H1 (cell line): Measurements from ENCODE around the gene LCMT1. TPM values are rescaled to one million over a fixed set of nuclear protein-coding genes. Genes with fewer than 3 reads are reported as not detected.

Experiments
- CTCF ChIA-PET: fragments of 300-600 bp; sonication (Branson Sonifier 250); formaldehyde crosslinking; loops from one replicate; lab custom pipeline; 2021; ENCODE audit not compliant: partially characterized antibody; lab: Charles Lee
- POLR2A ChIA-PET: fragments of 300-600 bp; sonication (Branson Sonifier 250); formaldehyde crosslinking; loops from one replicate; lab custom pipeline; 2021; ENCODE audit warnings: inconsistent platforms; ENCODE audit not compliant: partially characterized antibody; lab: Charles Lee
- DNase-seq, 2 experiments: peaks; one replicate each; pipeline versions ENCODE4 v3.0.0 to v3.0.0-alpha.2; 2010 to 2022; ENCODE audit warnings: low spot score in 2 of 2, low read depth in 1 of 2, mixed read lengths in 1 of 2
- FAIRE-seq: peaks from 2 replicates; lab custom pipeline; 2011; peaks lifted over from hg19 to GRCh38; lab: Jason Lieb, UNC
- H2AFZ ChIP-seq: 2 replicates; pipeline ENCODE4 v1.8.1; 2012; ENCODE audit warnings: low read length, inconsistent platforms
- H2AK5ac ChIP-seq: 2 replicates; pipeline ENCODE4 v1.6.1; 2013; ENCODE audit warnings: low read depth, low read length
- H2BK120ac ChIP-seq: replicated peaks from 2 replicates; pipeline ENCODE3; 2013; ENCODE audit warnings: low read depth, low read length, inconsistent platforms
- H2BK12ac ChIP-seq: 2 replicates; pipeline ENCODE4 v1.6.1; 2013; ENCODE audit warnings: low read depth, low read length
- H2BK15ac ChIP-seq: 2 replicates; pipeline ENCODE4 v1.6.1; 2013; ENCODE audit warnings: low read length
- H2BK20ac ChIP-seq: 2 replicates; pipeline ENCODE4 v1.6.1; 2013; ENCODE audit warnings: low read length
- H2BK5ac ChIP-seq: 2 replicates; pipeline ENCODE4 v1.6.1; 2013; ENCODE audit warnings: low read depth, low read length
- H3K14ac ChIP-seq: 2 replicates; pipeline ENCODE4 v1.6.1; 2013; ENCODE audit warnings: inconsistent platforms; ENCODE audit not compliant: insufficient read length
- H3K18ac ChIP-seq: 2 replicates; pipeline ENCODE4 v1.6.1; 2013; ENCODE audit warnings: low read length; ENCODE audit errors: extremely low read depth
- H3K23ac ChIP-seq: 2 replicates; pipeline ENCODE4 v1.6.1; 2013; ENCODE audit warnings: inconsistent platforms; ENCODE audit not compliant: insufficient read length
- H3K23me2 ChIP-seq: 2 replicates; pipeline ENCODE4 v1.6.1; 2013; ENCODE audit warnings: low read depth, low read length
- H3K27ac ChIP-seq: 2 replicates; pipeline ENCODE4 v1.6.1; 2011; ENCODE audit warnings: low read depth, low read length, inconsistent platforms
- H3K27me3 ChIP-seq, 4 experiments: replicated peaks in 1 of 4; 1 replicate in 1 of 4; 2 replicates in 3 of 4; pipeline versions ENCODE4 v1.6.1 to v1.8.1; 2011 to 2013; ENCODE audit warnings: low read length in 3 of 4, mild to moderate bottlenecking in 3 of 4, inconsistent platforms in 2 of 4, mixed read lengths in 2 of 4, moderate library complexity in 1 of 4; ENCODE audit not compliant: control insufficient read depth in 3 of 4, insufficient read depth in 3 of 4; ENCODE audit errors: extremely low read depth in 1 of 4
- H3K36me3 ChIP-seq, 4 experiments: 2 replicates each; pipeline versions ENCODE4 v1.6.1 to v1.8.1; 2011 to 2013; ENCODE audit warnings: mild to moderate bottlenecking in 4 of 4, low read length in 3 of 4, moderate library complexity in 2 of 4, control low read depth in 1 of 4, inconsistent platforms in 1 of 4; ENCODE audit not compliant: insufficient read depth in 4 of 4, control insufficient read depth in 2 of 4
- H3K4ac ChIP-seq: replicated peaks from 2 replicates; pipeline ENCODE3; 2013; ENCODE audit warnings: low read length, low read depth, mixed read lengths, inconsistent platforms; ENCODE audit not compliant: insufficient read length
- H3K4me1 ChIP-seq, 4 experiments: replicated peaks in 1 of 4; 1 replicate in 1 of 4; 2 replicates in 3 of 4; pipeline versions ENCODE4 v1.6.1 to v1.8.1; 2011 to 2013; ENCODE audit warnings: low read length in 3 of 4, inconsistent platforms in 2 of 4, mixed read lengths in 1 of 4; ENCODE audit not compliant: insufficient read depth in 4 of 4, control insufficient read depth in 3 of 4
- H3K4me2 ChIP-seq, 2 experiments: 2 replicates each; pipeline versions ENCODE4 v1.6.1 to v1.8.1; 2011 to 2013; ENCODE audit warnings: low read depth in 2 of 2, low read length in 2 of 2, control low read depth in 1 of 2, inconsistent platforms in 1 of 2, mild to moderate bottlenecking in 1 of 2; ENCODE audit not compliant: insufficient read depth in 1 of 2
- H3K4me3 ChIP-seq, 4 experiments: fragments of 200-600, 300-600 bp in 1 of 4; sonication (generic), shearing (Covaris generic), sonication (Bioruptor Twin) in 1 of 4; 2 replicates each; pipeline versions ENCODE4 v1.5.1 to v1.8.1; 2011 to 2016; ENCODE audit warnings: low read length in 4 of 4, low read depth in 3 of 4, control low read depth in 2 of 4, inconsistent platforms in 2 of 4, mild to moderate bottlenecking in 2 of 4, mixed read lengths in 1 of 4, moderate library complexity in 1 of 4; ENCODE audit not compliant: insufficient read depth in 2 of 4; ENCODE audit errors: extremely low read depth in 1 of 4
- H3K56ac ChIP-seq: replicated peaks from 2 replicates; pipeline ENCODE3; 2013; ENCODE audit warnings: low read depth, mild to moderate bottlenecking, mixed read lengths, low read length, inconsistent platforms; ENCODE audit not compliant: insufficient read length
- H3K79me1 ChIP-seq: 2 replicates; pipeline ENCODE4 v1.6.1; 2013; ENCODE audit warnings: low read depth, low read length, control low read depth
- H3K79me2 ChIP-seq, 2 experiments: 2 replicates each; pipeline versions ENCODE4 v1.6.1 to v1.8.1; 2012 to 2013; ENCODE audit warnings: low read length in 2 of 2, mild to moderate bottlenecking in 2 of 2, inconsistent platforms in 1 of 2; ENCODE audit not compliant: insufficient read depth in 2 of 2, control insufficient read depth in 1 of 2
- H3K9ac ChIP-seq, 4 experiments: replicated peaks in 1 of 4; 1 replicate in 1 of 4; 2 replicates in 3 of 4; pipeline versions ENCODE4 v1.6.1 to v1.8.1; 2011 to 2013; ENCODE audit warnings: low read depth in 3 of 4, low read length in 3 of 4, control low read depth in 2 of 4, mild to moderate bottlenecking in 2 of 4, moderate library complexity in 2 of 4, inconsistent platforms in 1 of 4; ENCODE audit errors: extremely low read depth in 1 of 4
- H3K9me3 ChIP-seq, 2 experiments: 2 replicates each; pipeline versions ENCODE4 v1.6.1 to v1.8.1; 2012 to 2013; ENCODE audit warnings: mild to moderate bottlenecking in 2 of 2, moderate library complexity in 2 of 2, control low read depth in 1 of 2, inconsistent platforms in 1 of 2, low read depth in 1 of 2, low read length in 1 of 2, mixed read lengths in 1 of 2; ENCODE audit not compliant: insufficient read depth in 2 of 2
- H4K20me1 ChIP-seq, 2 experiments: replicated peaks in 1 of 2; 2 replicates each; pipeline versions ENCODE3 to v1.8.1; 2011 to 2013; ENCODE audit warnings: inconsistent platforms in 2 of 2, low read length in 2 of 2, mild to moderate bottlenecking in 1 of 2; ENCODE audit not compliant: insufficient read depth in 2 of 2, control insufficient read depth in 1 of 2
- H4K5ac ChIP-seq: 2 replicates; pipeline ENCODE4 v1.6.1; 2013; ENCODE audit warnings: low read length, low read depth, mixed read lengths, inconsistent platforms; ENCODE audit not compliant: insufficient read length
- H4K8ac ChIP-seq: 2 replicates; pipeline ENCODE4 v1.8.0; 2013; ENCODE audit warnings: mild to moderate bottlenecking, moderate library complexity, low read length, inconsistent platforms; ENCODE audit not compliant: insufficient read depth; ENCODE audit errors: extremely low read depth
- H4K91ac ChIP-seq: replicated peaks from 2 replicates; pipeline ENCODE3; 2013; ENCODE audit warnings: low read length, mixed read lengths, inconsistent platforms; ENCODE audit not compliant: insufficient read length
- EP300 ChIP-seq, 2 experiments: IDR thresholded peaks; 1 replicate in 1 of 2; 2 replicates in 1 of 2; pipeline ENCODE4 v1.6.1; 2011 to 2012; ENCODE audit warnings: low read depth in 2 of 2, low read length in 2 of 2, mild to moderate bottlenecking in 2 of 2, borderline replicate concordance in 1 of 2, inconsistent platforms in 1 of 2, moderate library complexity in 1 of 2
- JUN ChIP-seq: IDR thresholded peaks from 2 replicates; pipeline ENCODE4 v1.6.1; 2011; ENCODE audit warnings: low read depth, mild to moderate bottlenecking, improper control_type of control experiment, low read length
- POU5F1 ChIP-seq: IDR thresholded peaks from 2 replicates; pipeline ENCODE4 v1.6.1; 2011; ENCODE audit warnings: low read depth, mild to moderate bottlenecking, low read length, moderate library complexity
- RAD21 ChIP-seq, 2 experiments: IDR thresholded peaks in 1 of 2; conservative IDR thresholded peaks in 1 of 2; 2 replicates each; pipeline ENCODE4 v1.6.1; 2011; ENCODE audit warnings: low read depth in 2 of 2, low read length in 2 of 2, improper control_type of control experiment in 1 of 2, inconsistent platforms in 1 of 2, mild to moderate bottlenecking in 1 of 2, moderate library complexity in 1 of 2
- RBBP5 ChIP-seq: IDR thresholded peaks from 2 replicates; pipeline ENCODE4 v1.7.1; 2012; ENCODE audit warnings: low read depth, mild to moderate bottlenecking, inconsistent platforms, low read length, moderate library complexity, borderline replicate concordance
- SP1 ChIP-seq: IDR thresholded peaks from 2 replicates; pipeline ENCODE4 v1.6.1; 2011; ENCODE audit warnings: low read depth, low read length
- SP4 ChIP-seq: IDR thresholded peaks from 2 replicates; pipeline ENCODE4 v1.6.1; 2012; ENCODE audit warnings: low read length, inconsistent platforms
- SRF ChIP-seq: IDR thresholded peaks from 2 replicates; pipeline ENCODE4 v1.6.1; 2011; ENCODE audit warnings: mild to moderate bottlenecking, low read depth, low read length, moderate library complexity
- TBP ChIP-seq: IDR thresholded peaks from 2 replicates; pipeline ENCODE4 v1.6.1; 2011; ENCODE audit warnings: low read depth, low read length, improper control_type of control experiment
- TCF12 ChIP-seq: IDR thresholded peaks from 2 replicates; pipeline ENCODE4 v1.6.1; 2011; ENCODE audit warnings: low read depth, mild to moderate bottlenecking, low read length
- TEAD4 ChIP-seq: IDR thresholded peaks from 2 replicates; pipeline ENCODE4 v1.6.1; 2012; ENCODE audit warnings: low read depth, low read length, inconsistent platforms, mixed read lengths
- ZNF274 ChIP-seq: IDR thresholded peaks from 2 replicates; pipeline ENCODE4 v1.7.0; 2012; ENCODE audit warnings: low read length, borderline replicate concordance; ENCODE audit errors: extremely low read depth
- WGBS, 2 experiments: shearing (Covaris generic) in 1 of 2; methylation state at CpG; one replicate each; pipeline versions ENCODE4 v1.1.6 to v1.1.7; 2013 to 2015; ENCODE audit warnings: low lambda C conversion rate in 2 of 2, mixed read lengths in 2 of 2, inconsistent platforms in 1 of 2, low coverage in 1 of 2, missing lambda C conversion rate in 1 of 2; ENCODE audit not compliant: insufficient replicate concordance in 2 of 2, insufficient coverage in 1 of 2, insufficient read length in 1 of 2; ENCODE audit errors: extremely low coverage in 1 of 2, missing lambda C conversion rate in 1 of 2; 5-methylcytosine and 5-hydroxymethylcytosine counted together
- polyA plus RNA-seq, 7 experiments: library from polyadenylated mRNA; depleted of rRNA in 3 of 7; stranded (reverse) in 5 of 7; unstranded in 2 of 7; fragments of >200 nt in 5 of 7; fragments of 200-250 nt in 2 of 7; gene quantifications; 1 replicate in 5 of 7; 2 replicates in 1 of 7; 4 replicates in 1 of 7; pipeline versions ENCODE4 v1.2.1 to v1.2.3, GENCODE V29; 2011 to 2013; ENCODE audit warnings: missing spikeins in 2 of 7, mixed read lengths in 2 of 7
- total RNA-seq: library from RNA; stranded (reverse); fragmentation: NEBNext Ultra II Directional; extraction: Animal tissue kit (Norgen Biotek cat#: 25700); gene quantifications from 2 replicates; pipeline ENCODE4 v1.2.1, GENCODE V29; 2021
- TF ChIP-seq, protein P1 (sequence below): IDR thresholded peaks from 2 replicates; pipeline ENCODE4 v1.6.1; 2011; ENCODE audit warnings: low read depth, mild to moderate bottlenecking, low read length; ENCODE audit not compliant: insufficient read depth

The LCMT1 gene
- total and polyA plus RNA-seq, 2 of the 8 experiments (the other 6 are each of a cell fraction or from before 2014, with no cell fraction given) = 61.0 to 80.8 TPM

DNA sequence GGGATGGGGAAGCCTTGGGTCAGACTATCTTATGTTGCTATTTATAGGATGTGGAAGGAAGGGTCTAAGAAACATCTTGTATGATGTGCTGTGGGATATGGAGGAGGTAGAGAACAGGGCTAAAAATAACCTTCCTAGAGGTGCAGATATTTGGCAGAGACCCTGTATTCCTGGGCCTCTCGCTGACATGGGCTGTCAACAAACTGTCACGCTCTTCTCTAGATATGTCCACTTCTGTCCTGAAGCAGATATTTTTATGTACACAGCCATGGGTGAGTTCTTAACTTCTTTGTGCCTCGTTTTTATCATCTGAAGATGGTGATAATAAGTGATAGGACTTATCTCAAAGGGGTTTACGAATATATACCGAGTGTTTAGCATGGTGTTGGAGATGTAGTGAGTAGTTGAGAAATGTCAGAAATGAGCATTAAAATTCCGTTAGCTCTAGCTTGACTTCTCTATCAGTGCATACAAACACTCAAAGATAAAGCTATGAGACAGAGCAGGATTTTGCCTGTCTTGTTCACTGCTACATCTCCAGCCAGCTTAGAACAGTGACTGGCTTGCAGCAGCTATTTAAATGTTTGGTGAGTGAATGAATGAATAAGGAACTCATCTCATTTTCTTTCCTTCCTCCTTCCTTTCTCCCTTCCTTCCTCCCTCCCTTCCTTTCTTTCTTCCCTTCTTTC lies 102.3 kb downstream of the LCMT1 start:
- no peaks in the 10 kb centered on the region for H3K79me1 ChIP-seq
- H3K14ac ChIP-seq = no peak overlapping the region
- H2BK12ac ChIP-seq = no peak overlapping the region
- DNase-seq = no peak
- H3K18ac ChIP-seq = no peak overlapping the region
- H3K4me3 ChIP-seq = no peak overlapping the region
- peaks cover 0 to 2% of the 10 kb centered on the region in 2 experiments for H4K20me1 ChIP-seq
- H3K23me2 ChIP-seq = peaks cover 4% of the 10 kb centered on the region; the same call in 1 of the 2 replicates
- no peak overlapping the region for H2AK5ac ChIP-seq
- H3K23ac ChIP-seq = no peak overlapping the region
- no peak overlapping the region for H4K91ac ChIP-seq
- H3K4me1 ChIP-seq = no peaks in the 10 kb centered on the region
- no peaks in the 10 kb centered on the region for H3K27me3 ChIP-seq
- WGBS, 2 experiments = 76% methylated on average over 6 of the region's 6 CpGs; no CpG with 5 or more reads in 1 of the 2 experiments
- no peak overlapping the region for H4K5ac ChIP-seq
- POLR2A ChIA-PET = interaction anchor here (0.6 kb wide), 1 partner anchor 52 kb away, joined by 3 read pairs; no protein-coding TSS in a partner anchor
- no peaks in the 10 kb centered on the region for H3K9me3 ChIP-seq
- no peak for FAIRE-seq
- no peak overlapping the region for H2BK15ac ChIP-seq
- CTCF ChIA-PET = interaction anchor here (1.5 kb wide), 1 partner anchor 11 kb away, joined by 6 read pairs; no protein-coding TSS in a partner anchor
- H2BK20ac ChIP-seq = no peak overlapping the region
- no peak overlapping the region for H2AFZ ChIP-seq
- H3K79me2 ChIP-seq = no peaks in the 10 kb centered on the region
- H3K27ac ChIP-seq = no peak overlapping the region
- H2BK120ac ChIP-seq = no peak overlapping the region
- no peak overlapping the region for H3K56ac ChIP-seq
- H3K9ac ChIP-seq = no peak overlapping the region
- no peak overlapping the region for H2BK5ac ChIP-seq
- no peak overlapping the region for H3K4ac ChIP-seq
- H4K8ac ChIP-seq = no peak overlapping the region
- H3K4me2 ChIP-seq = no peak overlapping the region
- no peaks in the 10 kb centered on the region for H3K36me3 ChIP-seq
- TF ChIP-seq TBP (no peak), EP300 (IDR thresholded peaks at IDR 0.05; ENCODE audit: borderline replicate concordance in 1 of 2, low read depth in 2 of 2, low read length in 2 of 2) (no peak), JUN (no peak), TCF12 (no peak), SP4 (no peak), TEAD4 (no peak), RBBP5 (no peak), ZNF274 (no peak), SP1 (no peak), POU5F1 (no peak), RAD21 (IDR thresholded peaks at IDR 0.05 in 1 of 2, conservative IDR thresholded peaks at IDR 0.05 in 1 of 2; ENCODE audit: low read depth in 2 of 2, low read length in 2 of 2) (no peak), SRF (no peak)
- TF ChIP-seq, protein P1, sequence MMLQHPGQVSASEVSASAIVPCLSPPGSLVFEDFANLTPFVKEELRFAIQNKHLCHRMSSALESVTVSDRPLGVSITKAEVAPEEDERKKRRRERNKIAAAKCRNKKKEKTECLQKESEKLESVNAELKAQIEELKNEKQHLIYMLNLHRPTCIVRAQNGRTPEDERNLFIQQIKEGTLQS = no peak
